ENCODE data around the gene ABHD14A. TPM values are rescaled to one million over a fixed set of nuclear protein-coding genes. Genes with fewer than 3 reads are reported as not detected.
A peak's percentile ranks its signal among the peaks of the same experiment; 100 is the strongest.
"Not testable (repeated sequence)": the region's sequence is repeated elsewhere in the genome, so short reads cannot be mapped to it uniquely, and the experiment has no call there.

ABHD14A gene
- total RNA-seq: 10 to 100 TPM in 2 of 6 donors, 1 to 10 TPM in 4; 5.9 to 11.2 (median 9.0) TPM
- 10 to 100 TPM; 30.5 to 36.3 TPM for polyA plus RNA-seq

GRCh38 chr3:51974963-51975851 lies at the start of gene ABHD14A:
ABHD14A (plus strand) TSS chr3:51975064; CDS start chr3:51975136, 72 bp downstream.
- DNase-seq: peak; percentile 69 to 89 (median 78)
- WGBS, 2 donors: 0% methylated on average over 47 to 63 of the region's 63 CpGs
- Histone ChIP-seq H3K4me1 (peaks cover 11 to 24% (median 18%) of the 10 kb centered on the region in 3 donors), H3K27me3 (no peaks in the 10 kb centered on the region), H3K4me3 (peak within 1 kb of the TSS; percentile 45 to 77 (median 61)), H3K27ac (peak within 1 kb of the TSS; percentile 73 to 94 (median 86)), H3K9me3 (no peaks in the 10 kb centered on the region), H3K36me3 (no peaks in the 10 kb centered on the region)
- intact Hi-C loops (cut with DNase I): no loop called here
- TF ChIP-seq CTCF (IDR thresholded peaks at IDR 0.05): no peak
- ATAC-seq: peak; percentile 63 to 75 (median 70)
- FAIRE-seq: no peak

DNA sequence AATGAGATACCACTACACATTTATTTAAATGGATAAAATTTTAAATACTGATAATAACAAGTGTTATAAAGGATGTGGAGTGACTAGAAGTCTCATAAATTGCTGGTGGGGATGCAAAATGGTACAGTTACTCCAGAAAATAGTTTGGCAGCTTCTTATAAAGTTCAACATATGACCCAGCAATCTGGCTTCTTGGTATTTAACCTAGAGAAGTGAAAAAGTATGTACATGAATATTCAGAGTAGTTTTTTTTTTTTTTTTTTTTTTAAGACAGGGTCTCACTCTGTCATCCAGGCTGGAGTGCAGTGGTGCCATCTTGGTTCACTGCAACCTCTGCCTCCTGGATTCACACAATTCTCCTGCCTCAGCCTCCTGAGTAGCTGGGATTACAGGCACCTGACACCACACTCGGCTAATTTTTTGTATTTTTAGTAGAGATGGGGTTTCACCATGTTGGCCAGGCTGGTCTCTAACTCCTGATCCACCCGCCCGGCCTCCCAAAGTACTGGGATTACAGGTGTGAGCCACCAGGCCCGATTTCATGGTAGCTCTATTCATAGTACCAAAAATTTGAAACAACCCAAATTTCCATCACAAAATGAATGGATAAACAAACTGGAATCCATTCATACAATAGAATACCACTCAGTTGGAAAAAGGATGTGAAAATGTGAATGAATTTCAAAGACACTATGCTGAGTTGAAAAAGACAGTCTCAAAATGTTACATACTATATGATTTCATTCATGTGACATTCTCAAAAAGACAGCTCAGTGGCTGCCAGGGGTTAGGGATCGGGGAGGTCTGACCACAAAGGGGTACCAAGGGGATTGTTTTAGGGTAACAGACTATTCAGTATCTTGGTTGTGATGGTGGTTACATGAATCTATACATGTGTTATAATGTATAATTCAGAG lies 47.5 kb upstream of the ABHD14A start:
- Histone ChIP-seq H3K4me1 (no peaks in the 10 kb centered on the region), H3K9me3 (no peaks in the 10 kb centered on the region), H3K27ac (no peak overlapping the region), H3K36me3 (no peaks in the 10 kb centered on the region), H3K27me3 (no peaks in the 10 kb centered on the region), H3K4me3 (no peak overlapping the region)
- no peak for TF ChIP-seq CTCF (IDR thresholded peaks at IDR 0.05)
- DNase-seq (no peak), FAIRE-seq (no peak), ATAC-seq (no peak)
- intact Hi-C loops (cut with DNase I): no loop called here
- 79 to 86% methylated on average over 5 of the region's 5 CpGs for WGBS, 2 donors

GRCh38 chr3:51928438-51928837 lies 46.4 kb upstream of the ABHD14A start:
- no peak for FAIRE-seq
- no peak overlapping the region for H3K4me3 ChIP-seq
- no peak for TF ChIP-seq CTCF (IDR thresholded peaks at IDR 0.05)
- no peak for ATAC-seq
- H3K36me3 ChIP-seq: peaks cover 0 to 9% (median 0%) of the 10 kb centered on the region in 3 donors
- intact Hi-C loops (cut with DNase I): no loop called here
- no peak for DNase-seq
- H3K4me1 ChIP-seq: no peaks in the 10 kb centered on the region
- no peak overlapping the region for H3K27ac ChIP-seq
- no peaks in the 10 kb centered on the region for H3K9me3 ChIP-seq
- H3K27me3 ChIP-seq: no peaks in the 10 kb centered on the region
- WGBS, 2 donors: 82 to 94% methylated on average over 6 to 7 of the region's 7 CpGs

- H3K4me3 ChIP-seq; DNase-seq; intact Hi-C loops (cut with DNase I); H3K27me3 ChIP-seq; FAIRE-seq; ATAC-seq; H3K27ac ChIP-seq; H3K4me1 ChIP-seq; H3K9me3 ChIP-seq: not testable (repeated sequence)
- peaks cover 0 to 13% (median 0%) of the 10 kb centered on the region in 3 donors for H3K36me3 ChIP-seq
- WGBS, 2 donors: 72 to 79% methylated on average over 3 of the region's 3 CpGs
These were observed 45.9 kb upstream of the ABHD14A start for GRCh38 chr3:51928981-51929380.

GRCh38 chr3:51929420-51930003 lies 45.4 kb upstream of the ABHD14A start:
- peaks cover 0 to 19% (median 0%) of the 10 kb centered on the region in 3 donors for H3K36me3 ChIP-seq
- DNase-seq (no peak), FAIRE-seq (no peak), ATAC-seq (peak in 1 of 4 donors; percentile 25)
- intact Hi-C loops (cut with DNase I): no loop called here
- H3K27me3 ChIP-seq: no peaks in the 10 kb centered on the region
- no peaks in the 10 kb centered on the region for H3K9me3 ChIP-seq
- no peak overlapping the region for H3K27ac ChIP-seq
- TF ChIP-seq CTCF (IDR thresholded peaks at IDR 0.05): no peak
- no peak overlapping the region for H3K4me3 ChIP-seq
- H3K4me1 ChIP-seq: no peaks in the 10 kb centered on the region
- WGBS, 2 donors: 63 to 69% methylated on average over 5 of the region's 5 CpGs

All from pancreas (tissue), 10 donors.